ENCODE results near the gene RBP5.
A peak's percentile ranks its signal among the peaks of the same experiment; 100 is the strongest.
"Not testable (repeated sequence)": the region's sequence is repeated elsewhere in the genome, so short reads cannot be mapped to it uniquely, and the experiment has no call there.

RBP5 gene

DNA sequence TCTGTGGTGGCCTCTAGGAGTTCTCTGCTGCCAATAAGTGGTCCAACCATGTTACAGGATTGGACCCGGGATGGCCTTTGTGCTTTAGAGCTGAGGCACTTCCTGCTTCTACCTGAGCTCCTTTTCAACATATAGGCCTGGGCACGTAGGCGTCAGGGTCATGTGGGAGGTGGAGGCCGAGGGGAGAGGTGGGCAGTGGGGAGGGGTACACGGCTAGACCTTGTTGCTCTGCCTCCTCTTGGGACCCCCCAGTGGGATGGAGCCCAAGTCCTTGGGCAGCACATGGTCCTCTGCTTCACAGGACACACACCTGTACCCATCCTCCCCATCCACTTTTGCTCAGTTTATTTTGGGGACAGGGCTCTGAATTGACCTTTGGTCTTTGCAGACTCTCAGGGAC is 7.4 kb downstream of the RBP5 start:
- DNase-seq = no peak

DNA sequence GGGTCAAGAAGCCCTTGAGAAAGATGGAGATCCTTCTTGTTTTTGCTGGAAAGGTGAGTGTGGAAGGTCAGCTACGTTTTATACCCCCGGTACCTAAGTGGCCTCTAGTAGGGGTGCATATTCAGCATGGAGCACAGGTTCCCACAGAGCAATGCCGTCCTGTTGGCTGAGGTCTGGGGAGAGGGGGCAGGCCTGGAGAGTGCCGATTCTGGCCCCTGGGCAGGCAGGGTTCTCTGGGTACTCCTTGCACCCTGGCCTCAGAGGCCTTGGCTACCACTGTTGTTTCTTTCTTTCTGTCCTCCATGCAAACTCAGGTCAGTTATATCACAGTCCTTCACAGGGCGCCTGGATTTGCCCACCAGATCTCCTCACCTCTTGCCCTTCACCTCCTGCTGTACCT is 8.5 kb downstream of the RBP5 start:
- no peak for DNase-seq

DNA sequence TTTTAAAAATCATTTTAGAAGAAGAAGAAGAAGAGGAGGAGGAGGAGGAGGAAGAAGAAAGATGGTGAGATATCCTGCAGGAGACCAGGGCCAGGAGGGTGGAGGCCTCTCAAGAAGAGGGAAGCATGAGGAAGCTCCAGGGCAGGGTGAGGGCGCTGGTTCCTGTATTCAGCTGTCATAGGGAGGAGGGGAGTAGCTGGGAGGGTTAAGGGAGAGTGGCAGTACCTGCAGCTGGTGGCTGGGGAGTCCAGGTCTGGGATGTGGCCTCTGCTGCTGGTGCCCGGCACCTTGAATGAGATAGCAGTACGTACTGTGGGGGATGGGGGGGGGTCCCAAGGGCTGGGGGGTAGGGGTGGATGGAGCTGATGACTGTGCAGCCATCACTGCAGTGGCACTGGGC is 9.8 kb downstream of the RBP5 start:
- DNase-seq = no peak

DNA sequence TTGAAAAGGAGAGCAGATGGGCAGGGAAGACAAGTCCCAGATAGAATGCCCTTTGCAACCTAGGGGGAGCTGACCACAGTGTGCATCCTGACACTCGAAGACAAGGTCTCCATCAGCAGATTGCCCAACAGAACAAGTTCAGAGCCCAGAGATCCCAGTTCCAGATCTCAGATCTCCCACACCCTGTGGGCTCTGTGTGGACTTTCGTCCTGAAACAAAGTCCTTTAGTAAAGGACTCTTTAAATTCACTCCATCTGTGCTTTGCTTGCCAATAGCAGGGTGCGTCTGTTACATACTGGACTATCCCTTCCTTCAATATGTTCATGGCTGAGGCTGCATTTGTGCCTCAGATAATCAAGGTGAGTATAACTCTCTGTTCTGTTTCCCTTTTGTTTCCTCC is 11.0 kb downstream of the RBP5 start:
- no peak for DNase-seq

DNA sequence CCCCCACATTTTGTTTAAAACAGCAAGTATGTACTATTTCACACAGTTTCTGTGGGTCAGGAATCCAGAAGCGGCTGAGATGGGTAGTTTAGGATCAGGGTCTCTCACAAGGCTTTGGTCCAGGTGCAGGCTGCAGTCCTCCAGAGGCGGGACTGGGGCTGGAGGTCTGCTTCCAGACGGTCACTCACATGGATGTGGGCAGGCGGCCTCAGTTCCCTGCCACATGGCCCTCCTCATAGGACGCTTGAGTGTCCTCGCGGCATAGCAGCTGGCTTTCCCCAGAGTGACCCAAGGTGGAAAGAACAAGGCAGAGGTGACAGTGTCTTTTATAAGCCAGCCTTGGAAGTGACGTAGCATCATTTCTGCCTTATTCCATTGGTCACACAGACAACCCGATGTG is 11.8 kb downstream of the RBP5 start:
- DNase-seq = no peak

DNA sequence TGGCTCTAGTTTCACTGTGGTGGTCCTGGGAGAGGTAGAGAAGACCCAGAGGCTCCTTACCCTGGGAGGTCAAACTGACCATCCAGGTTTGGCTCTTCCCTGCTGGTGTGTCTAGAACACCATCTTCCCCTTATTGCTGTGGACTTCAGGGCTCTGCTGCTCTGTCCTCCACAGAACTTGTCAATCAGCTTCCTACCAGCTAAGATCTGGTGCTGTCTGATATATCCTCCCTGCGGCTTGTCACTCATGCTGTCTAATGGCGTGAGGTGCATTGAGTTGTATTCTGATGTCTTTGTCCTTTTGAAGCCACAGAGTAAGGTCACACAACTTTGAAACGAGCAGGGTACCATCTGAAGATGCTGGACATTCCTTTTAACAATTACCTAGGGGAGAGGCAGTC is 12.5 kb downstream of the RBP5 start:
- DNase-seq = no peak

DNA sequence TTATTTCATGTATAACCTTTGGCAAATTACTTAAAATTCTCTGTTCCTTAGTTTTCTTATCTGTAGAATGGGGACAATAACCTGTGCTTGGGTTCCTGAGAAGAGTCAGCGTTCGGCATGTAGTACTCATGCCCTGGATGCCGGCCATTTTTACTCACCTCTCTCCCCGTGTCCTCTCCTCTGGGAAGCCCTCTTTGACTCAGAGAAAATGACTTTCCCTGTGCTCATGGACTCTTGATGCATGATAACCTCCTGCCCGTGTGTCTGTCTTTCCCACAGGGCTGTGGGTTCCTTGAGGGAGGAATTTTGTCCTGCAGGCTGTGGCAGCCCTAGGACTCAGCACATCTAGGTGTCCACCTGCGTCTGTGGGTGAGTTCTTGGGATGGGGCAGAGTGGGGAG is 13.8 kb downstream of the RBP5 start:
- DNase-seq = no peak

DNA sequence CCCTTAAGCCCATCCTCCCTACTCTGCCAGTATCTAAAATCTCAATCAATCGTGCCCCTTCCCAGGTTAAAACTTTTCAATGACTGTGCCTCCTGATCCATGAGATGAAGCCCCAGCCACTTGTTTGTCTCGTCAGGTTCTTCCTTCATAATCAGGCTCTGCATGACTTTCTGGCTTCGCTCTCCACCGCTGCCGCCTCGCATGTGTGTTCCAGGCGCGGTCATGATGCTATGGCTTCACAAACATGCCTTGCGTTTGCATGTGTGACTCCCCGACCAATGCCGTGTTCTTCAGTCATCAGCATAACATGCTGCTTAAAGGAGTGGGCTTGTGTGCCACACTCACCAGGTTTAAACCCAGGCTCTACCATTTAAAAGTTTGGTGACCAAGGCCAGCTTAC is 14.7 kb downstream of the RBP5 start:
- no peak for DNase-seq

DNA sequence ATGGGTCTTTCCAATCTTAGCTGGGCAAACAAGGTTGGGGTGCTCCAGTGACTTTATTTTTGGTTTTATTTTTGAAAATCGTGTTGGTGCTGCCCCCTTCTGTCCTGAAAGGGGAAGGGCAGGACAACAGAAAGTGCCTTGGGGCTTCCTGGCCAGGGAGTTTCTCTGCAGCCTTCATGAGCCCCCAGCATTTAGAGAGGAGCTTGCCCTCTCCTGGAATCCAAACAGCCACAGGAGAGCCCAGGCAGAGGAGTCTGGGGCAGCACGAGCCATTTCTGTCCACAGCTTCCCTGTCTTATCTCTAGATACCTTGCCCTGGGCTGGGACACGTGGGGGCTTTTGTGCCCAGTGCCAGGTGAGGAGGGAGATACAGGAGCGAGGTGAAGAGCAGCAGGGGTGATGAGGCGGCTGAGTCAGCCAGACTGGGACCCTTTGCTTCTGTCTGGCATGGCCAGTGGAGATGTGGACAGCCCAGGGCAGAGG is 15.3 kb downstream of the RBP5 start:
- peak in 1 of 2 experiments; percentile 42 for DNase-seq

DNA sequence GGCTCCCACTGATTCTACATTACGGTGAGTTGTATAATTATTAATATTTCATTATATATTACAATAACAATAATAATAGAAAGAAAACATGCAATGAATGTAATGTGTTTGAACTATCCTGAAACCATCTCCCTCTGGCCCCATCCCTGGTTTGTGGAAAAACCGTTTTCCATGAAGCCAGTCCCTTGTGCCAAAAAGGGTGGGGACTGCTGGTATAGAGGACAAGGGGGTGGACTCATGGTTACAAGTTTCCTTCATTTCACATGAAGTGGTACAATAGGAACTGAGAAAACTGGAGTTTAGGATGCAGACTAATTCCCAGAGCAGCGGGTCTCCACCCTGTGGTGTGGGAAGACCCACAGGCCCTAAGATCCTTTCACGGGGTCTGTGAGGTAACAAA is 16.6 kb downstream of the RBP5 start:
- no peak for DNase-seq

DNA sequence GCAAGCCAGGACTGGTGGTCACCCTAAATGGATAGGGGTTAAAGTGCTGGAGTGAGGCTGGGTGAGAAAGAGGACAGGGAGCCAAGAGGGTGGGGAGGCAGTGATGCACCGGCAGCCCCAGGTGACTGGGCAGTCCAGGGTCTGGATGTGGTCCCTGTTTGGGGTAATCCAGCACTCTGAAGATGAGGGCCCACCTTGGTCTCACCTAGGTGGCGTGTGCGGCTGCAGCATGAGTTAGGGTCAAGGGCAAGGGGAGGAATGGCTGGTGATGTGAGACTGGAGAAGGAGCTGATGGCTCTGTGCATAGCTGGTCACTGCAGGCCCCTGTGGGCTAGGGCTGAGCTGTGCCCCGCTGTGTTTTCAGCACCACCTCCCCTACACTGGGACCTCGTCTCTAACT is 18.0 kb downstream of the RBP5 start:
- no peak for DNase-seq

DNA sequence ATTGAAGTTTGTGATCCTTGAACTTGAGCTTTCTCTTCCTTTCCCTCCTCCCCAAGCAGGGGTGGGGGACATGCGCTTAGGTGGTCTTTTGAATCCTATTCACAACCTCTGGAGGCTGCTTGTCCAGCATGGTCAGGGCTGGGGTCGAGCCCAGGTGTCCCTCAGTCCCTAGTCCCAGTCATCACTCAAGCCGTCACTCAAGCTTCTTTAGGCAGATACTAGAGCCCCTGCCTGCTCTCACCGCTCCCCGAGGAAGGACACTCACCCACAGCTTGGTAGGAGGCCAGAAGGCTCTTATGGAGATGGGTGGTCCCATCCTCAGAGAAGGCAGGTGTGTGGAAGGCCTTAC is 19.1 kb downstream of the RBP5 start:
- no peak for DNase-seq

DNA sequence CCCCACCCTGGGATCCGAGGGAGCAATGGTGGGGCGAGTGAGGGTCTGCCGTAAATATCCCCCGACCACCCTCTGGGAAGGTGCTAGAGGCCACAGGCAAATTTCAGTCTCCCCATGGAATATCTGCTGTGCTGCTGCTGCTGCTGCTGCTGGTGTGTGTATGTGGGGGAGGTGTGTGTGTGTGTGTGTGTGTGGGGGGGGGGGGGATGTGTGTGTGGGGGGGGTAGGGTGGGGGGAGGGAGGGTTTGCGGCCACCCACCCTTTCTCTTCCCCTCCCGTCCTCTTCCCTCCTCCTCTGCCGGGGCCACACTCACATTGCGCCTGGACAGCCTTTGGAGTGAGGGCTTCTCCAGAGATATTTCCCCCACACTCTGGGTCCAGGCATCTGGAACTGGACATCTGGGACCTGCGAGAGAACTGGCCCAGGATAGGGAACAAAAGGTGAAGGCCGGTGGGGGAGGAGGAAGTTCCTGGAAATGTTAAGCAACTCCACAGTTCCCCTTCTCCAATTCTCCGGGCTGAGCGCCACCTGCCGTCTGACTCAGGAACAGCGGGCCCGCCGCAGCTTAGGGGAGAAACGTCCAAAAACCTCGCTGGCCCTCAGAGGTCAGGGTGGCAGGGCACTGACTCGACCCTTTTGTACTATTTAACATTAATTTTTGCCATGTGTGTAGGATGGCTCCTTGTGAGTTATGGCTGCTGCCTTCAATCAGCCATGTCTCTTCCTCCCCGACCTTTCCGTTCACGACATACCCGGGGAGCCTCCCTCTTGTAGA is 19.7 kb downstream of the RBP5 start, which contains the start of gene C1RL:
TSS of gene C1RL (minus strand) at position 419 of the 776 bp plus-strand sequence. CDS start at position 385, 34 bp downstream.
- peak; percentile 34 to 80 for DNase-seq

DNA sequence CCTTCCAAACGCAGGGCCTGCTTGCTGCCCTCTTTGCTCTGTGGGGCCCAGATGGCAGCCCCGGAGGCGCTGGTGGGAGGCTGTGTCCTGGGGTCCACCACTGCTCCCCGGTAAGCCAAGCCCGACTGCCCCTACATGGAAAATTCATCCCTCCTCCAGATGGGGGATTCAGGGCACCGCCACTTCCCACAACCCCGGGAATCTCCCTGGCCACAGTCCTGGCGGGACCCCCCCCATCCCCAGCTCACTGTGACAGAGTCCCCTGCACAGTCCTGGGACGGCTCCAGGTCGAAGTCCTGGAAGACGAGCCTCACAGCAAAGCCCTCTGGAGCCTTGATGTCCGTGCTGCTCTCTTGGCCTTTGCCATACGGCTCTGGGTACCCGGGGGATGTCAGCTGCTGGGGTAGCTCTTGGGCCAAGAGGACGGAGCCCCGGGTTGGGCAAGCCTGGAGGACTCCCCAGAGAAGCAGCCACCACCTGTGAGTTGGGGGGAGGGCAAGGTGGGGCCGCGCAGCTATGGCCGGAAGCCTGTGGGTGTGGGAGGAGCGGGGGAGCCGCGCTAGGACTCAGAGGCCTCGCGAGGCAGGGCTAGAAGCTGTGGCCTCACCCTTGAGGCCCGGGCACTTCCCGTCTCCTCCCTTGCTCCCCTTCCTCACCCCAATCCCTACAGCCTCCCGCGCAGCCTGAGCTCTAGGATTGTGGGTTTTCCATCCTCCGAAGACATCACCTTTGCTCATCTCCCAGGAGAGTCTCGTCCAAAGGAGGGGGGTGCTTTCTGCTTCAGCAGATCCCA is 20.5 kb downstream of the RBP5 start:
- DNase-seq = no peak

DNA sequence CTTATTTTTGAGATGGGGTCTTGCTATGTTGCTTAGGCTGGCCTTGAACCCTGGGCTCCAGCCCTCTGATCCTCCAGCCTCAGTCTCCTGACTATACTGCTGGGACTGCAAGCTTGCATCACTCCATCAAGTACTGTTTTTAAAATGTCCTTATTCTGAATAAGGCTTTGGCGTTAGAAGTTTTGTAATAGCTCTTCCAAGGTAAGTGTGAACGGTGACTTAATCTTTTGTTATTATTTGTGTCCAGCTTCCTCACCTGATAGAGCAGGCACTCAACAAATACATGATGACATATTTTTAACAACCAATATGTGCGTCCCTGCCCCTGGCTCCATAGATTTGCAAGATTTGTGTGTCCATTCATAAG is 21.1 kb downstream of the RBP5 start:
- no peak for DNase-seq

DNA sequence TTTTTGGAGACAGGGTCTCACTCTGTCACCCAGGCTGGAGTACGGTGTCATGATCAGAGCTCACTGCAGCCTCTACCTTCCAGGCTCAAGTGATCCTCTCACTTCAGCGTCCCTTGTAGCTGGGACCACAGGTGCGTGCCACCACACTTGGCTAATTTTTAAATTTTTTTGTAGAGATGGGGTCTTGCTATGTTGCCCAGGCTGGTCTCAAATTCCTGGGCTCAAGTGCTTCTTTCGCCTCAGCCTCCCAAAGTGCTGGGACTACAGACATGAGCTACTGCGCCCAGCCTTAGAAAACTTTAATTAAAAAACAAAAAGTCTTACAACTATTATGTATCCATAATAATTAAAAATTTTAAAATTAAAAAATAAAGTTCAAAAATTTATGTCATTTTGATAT is 21.5 kb downstream of the RBP5 start:
- DNase-seq = not testable (repeated sequence)

DNA sequence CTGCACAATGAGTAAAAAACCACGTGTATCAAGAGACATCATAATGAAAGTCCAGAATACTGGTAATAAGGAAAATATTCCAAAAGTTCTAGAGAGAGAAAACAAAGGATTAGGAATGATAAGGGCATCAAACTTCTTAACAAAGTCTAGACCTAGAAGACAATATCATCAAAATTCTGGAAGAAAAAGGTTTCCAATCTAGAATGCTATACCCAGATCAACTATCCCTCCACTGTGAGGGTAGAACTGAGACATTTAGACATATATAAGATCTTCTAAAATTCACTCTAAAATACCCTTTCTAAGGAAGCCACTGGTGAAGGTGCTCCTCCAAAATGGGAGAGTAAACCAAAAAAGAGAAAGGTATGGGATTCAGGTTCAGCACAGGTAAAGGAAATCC is 22.6 kb downstream of the RBP5 start:
- no peak for DNase-seq

DNA sequence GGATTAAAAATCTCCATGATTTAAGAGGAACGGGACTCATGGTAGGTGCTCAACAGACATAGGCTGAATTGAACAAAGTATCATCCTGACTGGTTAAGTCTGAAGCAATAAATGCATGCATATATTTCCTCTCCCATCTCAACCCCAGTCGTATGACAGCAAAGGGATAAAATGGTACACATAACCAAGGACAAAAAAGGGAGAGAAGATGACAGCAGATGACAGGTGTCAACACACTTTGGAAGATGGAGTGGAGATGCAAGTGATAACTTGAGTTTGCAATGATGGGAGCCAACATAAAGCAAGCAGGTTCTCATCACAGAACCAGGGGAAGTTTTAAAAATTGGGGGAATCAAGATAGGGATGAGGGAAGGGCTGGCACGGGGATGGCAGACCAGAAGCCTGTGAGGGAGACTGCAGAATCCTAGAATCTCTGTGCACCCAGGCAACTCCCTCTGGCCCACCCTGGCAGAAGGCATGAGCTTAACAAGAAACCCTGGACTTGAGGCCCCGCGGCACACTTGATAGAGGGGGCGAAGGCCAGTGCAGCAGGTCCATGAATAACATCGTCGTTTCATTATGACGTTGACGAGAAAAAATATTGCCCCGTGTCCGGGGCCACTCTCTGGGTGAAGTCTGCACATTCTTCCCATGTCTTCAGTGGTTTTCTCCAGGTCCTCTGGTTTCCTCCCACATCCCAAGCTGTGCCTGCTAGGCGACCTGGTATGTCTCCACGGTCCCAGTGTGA is 24.7 kb downstream of the RBP5 start:
- no peak for DNase-seq

DNA sequence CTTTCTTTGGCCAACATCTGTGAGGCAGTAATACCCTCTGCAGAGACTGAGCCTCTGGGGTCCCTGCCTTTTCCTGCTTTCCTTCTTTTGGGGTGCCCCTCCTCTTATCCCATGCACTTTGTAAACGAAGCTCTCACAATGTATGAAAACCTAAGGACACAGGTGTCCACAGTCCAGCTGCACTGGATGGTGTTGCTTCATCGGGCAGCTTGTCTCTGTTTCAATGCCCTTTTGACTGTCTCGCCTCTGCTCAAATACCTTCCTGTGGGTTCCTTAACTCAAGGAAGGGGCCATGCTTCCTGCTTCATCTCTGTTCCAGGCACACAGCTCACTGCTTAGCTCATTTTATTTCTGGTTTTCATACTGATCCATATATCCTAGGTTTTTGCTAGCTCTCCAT is 26.1 kb downstream of the RBP5 start:
- DNase-seq = no peak

DNA sequence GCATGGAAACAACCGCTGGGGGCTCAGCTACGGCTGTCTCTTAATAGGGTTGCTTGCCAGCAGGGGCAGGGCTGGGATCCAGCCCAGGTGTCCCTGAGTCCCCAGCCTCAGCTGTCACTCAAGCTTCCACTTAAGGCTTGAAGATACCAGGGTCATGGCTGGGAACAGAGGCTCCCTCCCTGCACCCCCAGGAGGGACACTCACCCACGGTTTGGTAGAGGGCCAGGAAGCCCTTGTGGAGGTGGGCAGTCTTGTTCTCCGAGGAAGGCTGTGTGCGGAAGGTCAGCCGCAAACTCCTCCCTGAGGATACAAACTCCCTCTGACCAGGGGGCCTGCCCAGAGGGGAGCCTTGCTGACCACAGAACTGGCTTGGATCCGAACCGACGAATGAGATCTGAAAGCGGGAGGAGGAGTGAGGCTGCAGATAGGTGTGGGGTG is 27.0 kb downstream of the RBP5 start:
- no peak for DNase-seq

DNA sequence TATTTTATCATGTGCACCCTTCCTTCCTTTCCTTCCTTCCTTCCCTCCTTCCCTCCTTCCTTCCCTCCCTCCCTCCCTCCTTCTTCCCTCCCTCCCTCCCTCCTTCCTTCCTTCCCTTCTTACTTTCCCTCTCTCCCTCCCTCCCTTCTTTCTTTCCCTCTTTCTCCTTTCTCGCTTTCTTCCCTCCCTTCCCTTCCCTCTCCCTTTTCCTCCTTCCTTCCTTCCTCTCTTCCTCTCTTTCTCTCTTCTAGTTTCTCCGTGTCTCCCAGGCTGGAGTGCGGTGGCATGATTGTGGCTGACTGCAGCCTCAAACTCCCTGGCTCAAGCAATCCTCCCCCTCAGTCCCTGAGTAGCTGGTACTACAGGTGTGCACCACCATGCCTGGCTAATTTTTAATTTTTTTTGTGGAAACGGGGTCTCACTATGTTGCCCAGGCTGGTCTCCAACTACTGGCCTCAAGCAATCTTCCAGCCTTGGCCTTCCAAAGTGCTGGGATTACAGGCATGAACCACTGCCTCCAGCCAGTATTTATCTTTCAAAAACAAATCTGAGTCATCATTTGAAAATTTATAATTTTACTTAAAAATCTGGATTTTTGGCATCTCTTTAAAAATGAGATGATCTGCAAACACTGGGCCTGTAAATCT is 27.5 kb downstream of the RBP5 start:
- DNase-seq = no peak

DNA sequence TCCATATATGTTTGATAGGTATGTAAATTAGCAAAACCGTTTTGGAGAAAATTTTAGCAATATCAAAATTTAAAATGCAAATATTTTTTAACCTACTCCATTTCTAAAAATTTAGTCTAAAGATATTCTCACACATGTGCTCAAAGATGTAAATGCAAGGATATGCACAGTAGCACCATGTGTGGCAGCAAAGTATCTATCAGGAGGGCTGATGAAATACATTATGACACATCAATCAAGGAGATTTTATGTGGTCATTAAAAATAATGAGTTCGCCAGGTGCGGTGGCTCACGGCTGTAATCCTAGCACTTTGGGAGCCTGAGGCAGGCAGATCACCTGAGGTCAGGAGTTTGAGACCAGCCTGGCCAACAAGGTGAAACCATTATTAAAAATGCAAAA is 28.4 kb downstream of the RBP5 start:
- DNase-seq = no peak

Data from NCI-H446 (cell line).